Activated gamma-delta T cell treated with anti-CD3 and anti-CD28 coated beads, Interleukin-2, amount 50 U/mL, for 16 hours (primary cell): ENCODE measurements around the gene TENM4.
"Not testable (repeated sequence)": the region's sequence is repeated elsewhere in the genome, so short reads cannot be mapped to it uniquely, and the experiment has no call there.

Source experiments
- DNase-seq: peaks from one replicate; pipeline ENCODE4 v3.0.0-alpha.2; 2020; ENCODE audit warnings: low read depth

The TENM4 gene

GRCh38 chr11:78840623-78841022 lies 600.2 kb downstream of the TENM4 start:
- DNase-seq: no peak

GRCh38 chr11:78840200-78840599 lies 600.6 kb downstream of the TENM4 start:
- no peak for DNase-seq

- no peak for DNase-seq
These were observed 602.4 kb downstream of the TENM4 start for GRCh38 chr11:78838417-78838816.

GRCh38 chr11:78835646-78836045 lies 605.2 kb downstream of the TENM4 start:
- no peak for DNase-seq

GRCh38 chr11:78834886-78835285 lies 605.9 kb downstream of the TENM4 start:
- DNase-seq: no peak

GRCh38 chr11:78833237-78833636 lies 607.6 kb downstream of the TENM4 start:
- no peak for DNase-seq

- DNase-seq: no peak
These were observed 608.4 kb downstream of the TENM4 start for GRCh38 chr11:78832226-78832947.

- no peak for DNase-seq
These were observed 609.3 kb downstream of the TENM4 start for GRCh38 chr11:78831571-78831970.

GRCh38 chr11:78830277-78830819 lies 610.5 kb downstream of the TENM4 start:
- DNase-seq: no peak

- DNase-seq: no peak
These were observed 611.7 kb downstream of the TENM4 start for GRCh38 chr11:78829146-78829545.

- no peak for DNase-seq
These were observed 612.2 kb downstream of the TENM4 start for GRCh38 chr11:78828676-78829075.

- DNase-seq: not testable (repeated sequence)
These were observed 613.5 kb downstream of the TENM4 start for GRCh38 chr11:78827291-78827690.

GRCh38 chr11:78825591-78826020 lies 615.2 kb downstream of the TENM4 start:
- DNase-seq: no peak

GRCh38 chr11:78823588-78823987 lies 617.2 kb downstream of the TENM4 start:
- DNase-seq: no peak

GRCh38 chr11:78822931-78823423 lies 617.9 kb downstream of the TENM4 start:
- no peak for DNase-seq

- DNase-seq: no peak
These were observed 619.2 kb downstream of the TENM4 start for GRCh38 chr11:78821371-78822306.

- no peak for DNase-seq
These were observed 620.1 kb downstream of the TENM4 start for GRCh38 chr11:78820741-78821140.

GRCh38 chr11:78818201-78818600 lies 622.6 kb downstream of the TENM4 start:
- no peak for DNase-seq

GRCh38 chr11:78815831-78816230 lies 625.0 kb downstream of the TENM4 start:
- no peak for DNase-seq

- no peak for DNase-seq
These were observed 628.1 kb downstream of the TENM4 start for GRCh38 chr11:78812513-78813293.

GRCh38 chr11:78810559-78811009 lies 630.2 kb downstream of the TENM4 start:
- no peak for DNase-seq
